WTC11 (cell line): ENCODE results near the gene AFF3. TPM values are rescaled to one million over a fixed set of nuclear protein-coding genes. Genes with fewer than 3 reads are reported as not detected.

Experiments used
- ATAC-seq: fragments of 200-7000 bp; cut with Tn5 transposase; 2 replicates; pipeline ENCODE4 v1.10.0; 2021; ENCODE audit warnings: mild to moderate bottlenecking, moderate library complexity
- CTCF ChIA-PET: fragments of 300-600 bp; sonication (Branson Sonifier 250); formaldehyde crosslinking; loops from one replicate; lab custom pipeline; 2021; ENCODE audit warnings: antibody characterized with exemption; lab: Charles Lee
- POLR2A ChIA-PET: fragments of 350-600 bp; sonication (Branson Sonifier 250); formaldehyde crosslinking; loops from one replicate; lab custom pipeline; 2021; ENCODE audit warnings: antibody characterized with exemption; lab: Charles Lee
- DNase-seq: peaks from one replicate; pipeline ENCODE4 v3.0.0; 2021; ENCODE audit warnings: low spot score
- H3K27ac Mint-ChIP-seq: 2 replicates; pipeline ENCODE4 v1.8.0; 2021; ENCODE audit warnings: mixed read lengths
- H3K27me3 Mint-ChIP-seq: 2 replicates; pipeline ENCODE4 v1.8.0; 2021; ENCODE audit warnings: low read depth, mild to moderate bottlenecking, moderate library complexity, mixed read lengths
- H3K36me3 Mint-ChIP-seq: 2 replicates; pipeline ENCODE4 v1.8.0; 2021; ENCODE audit warnings: mixed read lengths
- H3K4me1 Mint-ChIP-seq: 2 replicates; pipeline ENCODE4 v1.8.0; 2022; ENCODE audit warnings: mixed read lengths
- H3K4me3 Mint-ChIP-seq: 2 replicates; pipeline ENCODE4 v1.8.0; 2021; ENCODE audit warnings: mild to moderate bottlenecking, moderate library complexity, mixed read lengths
- H3K9me3 Mint-ChIP-seq: 2 replicates; pipeline ENCODE4 v1.8.0; 2021; ENCODE audit warnings: mixed read lengths
- ATF6 ChIP-seq: sonication (generic); formaldehyde crosslinking; IDR thresholded peaks from 2 replicates; pipeline ENCODE4 v1.8.1; 2023; ENCODE audit warnings: mild to moderate bottlenecking, missing genetic modification reagents
- FOXJ3 ChIP-seq: sonication (generic); formaldehyde crosslinking; IDR thresholded peaks from 2 replicates; pipeline ENCODE4 v1.9.0; 2021; ENCODE audit warnings: missing genetic modification reagents, mild to moderate bottlenecking, borderline replicate concordance
- FOXK1 ChIP-seq: sonication (generic); formaldehyde crosslinking; IDR thresholded peaks from 2 replicates; pipeline ENCODE4 v1.8.0; 2022; ENCODE audit warnings: mild to moderate bottlenecking, moderate library complexity, missing genetic modification reagents
- GABPB1 ChIP-seq: sonication (generic); formaldehyde crosslinking; IDR thresholded peaks from 2 replicates; pipeline ENCODE4 v1.8.1; 2023; ENCODE audit warnings: mild to moderate bottlenecking, missing genetic modification reagents
- KAT7 ChIP-seq: sonication (generic); formaldehyde crosslinking; IDR thresholded peaks from 2 replicates; pipeline ENCODE4 v1.8.1; 2023; ENCODE audit warnings: missing genetic modification reagents, mild to moderate bottlenecking, borderline replicate concordance
- NFATC4 ChIP-seq: fragments of 250-450 bp; sonication (Bioruptor Pico); IDR thresholded peaks from 2 replicates; pipeline ENCODE4 v1.9.0; 2021; ENCODE audit warnings: mild to moderate bottlenecking
- NFE2L1 ChIP-seq: sonication (generic); formaldehyde crosslinking; IDR thresholded peaks from 2 replicates; pipeline ENCODE4 v1.8.1; 2023; ENCODE audit warnings: missing genetic modification reagents
- NR1H2 ChIP-seq: sonication (generic); formaldehyde crosslinking; IDR thresholded peaks from 2 replicates; pipeline ENCODE4 v1.9.0; 2021; ENCODE audit warnings: mild to moderate bottlenecking, moderate library complexity, missing genetic modification reagents
- PRDM15 ChIP-seq: sonication (generic); formaldehyde crosslinking; IDR thresholded peaks from 2 replicates; pipeline ENCODE4 v1.8.0; 2022; ENCODE audit warnings: missing genetic modification reagents
- PRRX2 ChIP-seq: fragments of 250-450 bp; sonication (Bioruptor Pico); IDR thresholded peaks from 2 replicates; pipeline ENCODE4 v1.8.0; 2021; ENCODE audit warnings: mild to moderate bottlenecking
- SOX15 ChIP-seq: fragments of 250-450 bp; sonication (Bioruptor Pico); IDR thresholded peaks from 2 replicates; pipeline ENCODE4 v1.9.0; 2021; ENCODE audit warnings: mild to moderate bottlenecking
- ZNF121 ChIP-seq: sonication (generic); formaldehyde crosslinking; IDR thresholded peaks from 2 replicates; pipeline ENCODE4 v1.8.0; 2023; ENCODE audit warnings: missing genetic modification reagents
- ZNF219 ChIP-seq: sonication (generic); formaldehyde crosslinking; IDR thresholded peaks from 2 replicates; pipeline ENCODE4 v1.8.0; 2023; ENCODE audit warnings: missing genetic modification reagents, mild to moderate bottlenecking, borderline replicate concordance
- ZNF425 ChIP-seq: fragments of 250-450 bp; sonication (Bioruptor Pico); conservative IDR thresholded peaks from 2 replicates; pipeline ENCODE4 v1.9.0; 2021; ENCODE audit warnings: mild to moderate bottlenecking
- total RNA-seq: library from RNA; stranded (reverse); gene quantifications from 3 replicates; pipeline ENCODE4 v1.2.3, GENCODE V29; 2021
- TF ChIP-seq, protein P1 (sequence below): sonication (generic); formaldehyde crosslinking; IDR thresholded peaks from 2 replicates; pipeline ENCODE4 v1.8.0; 2023; ENCODE audit warnings: mild to moderate bottlenecking, missing genetic modification reagents
- TF ChIP-seq, protein P2 (sequence below): sonication (generic); formaldehyde crosslinking; IDR thresholded peaks from 2 replicates; pipeline ENCODE4 v1.8.1; 2023; ENCODE audit warnings: mild to moderate bottlenecking, moderate library complexity, missing genetic modification reagents
- TF ChIP-seq, protein P3 (sequence below): sonication (generic); formaldehyde crosslinking; IDR thresholded peaks from 2 replicates; pipeline ENCODE4 v1.8.0; 2023; ENCODE audit warnings: missing genetic modification reagents

AFF3 gene
- total RNA-seq, 1 experiment from 2014 or later: 1.2 TPM

DNA sequence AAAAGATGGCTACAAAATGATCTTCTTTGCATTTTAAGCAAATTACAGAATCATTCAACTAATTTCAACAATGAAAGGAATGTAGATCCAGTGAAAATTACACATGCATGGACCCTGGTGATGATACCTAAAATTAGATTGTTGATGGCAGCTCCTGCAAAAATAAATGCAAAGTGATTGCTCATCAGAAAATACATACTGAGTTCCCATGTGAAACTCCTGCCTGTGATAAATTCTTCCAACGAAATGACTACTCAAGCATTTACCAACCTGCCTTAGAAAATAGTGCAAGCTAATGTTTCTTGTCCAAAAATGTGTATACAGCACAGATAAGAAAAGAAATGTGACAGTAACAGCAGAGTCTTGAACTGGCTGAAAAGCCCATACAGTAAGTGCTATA, 352.5 kb downstream of the AFF3 start:
- ATAC-seq: no peak
- H3K9me3 Mint-ChIP-seq: peaks cover 4% of the 10 kb centered on the region
- no peak overlapping the region for H3K4me3 Mint-ChIP-seq
- TF ChIP-seq ZNF121 (CRISPR knock-in tag) (no peak), NFE2L1 (no peak), FOXK1 (CRISPR knock-in tag) (no peak), FOXJ3 (CRISPR knock-in tag) (no peak), ZNF219 (CRISPR knock-in tag) (no peak), SOX15 (CRISPR knock-in tag) (no peak), NR1H2 (CRISPR knock-in tag) (no peak), NFATC4 (CRISPR knock-in tag) (no peak), PRDM15 (CRISPR knock-in tag) (no peak), PRRX2 (CRISPR knock-in tag) (no peak)
- TF ChIP-seq, protein P1, sequence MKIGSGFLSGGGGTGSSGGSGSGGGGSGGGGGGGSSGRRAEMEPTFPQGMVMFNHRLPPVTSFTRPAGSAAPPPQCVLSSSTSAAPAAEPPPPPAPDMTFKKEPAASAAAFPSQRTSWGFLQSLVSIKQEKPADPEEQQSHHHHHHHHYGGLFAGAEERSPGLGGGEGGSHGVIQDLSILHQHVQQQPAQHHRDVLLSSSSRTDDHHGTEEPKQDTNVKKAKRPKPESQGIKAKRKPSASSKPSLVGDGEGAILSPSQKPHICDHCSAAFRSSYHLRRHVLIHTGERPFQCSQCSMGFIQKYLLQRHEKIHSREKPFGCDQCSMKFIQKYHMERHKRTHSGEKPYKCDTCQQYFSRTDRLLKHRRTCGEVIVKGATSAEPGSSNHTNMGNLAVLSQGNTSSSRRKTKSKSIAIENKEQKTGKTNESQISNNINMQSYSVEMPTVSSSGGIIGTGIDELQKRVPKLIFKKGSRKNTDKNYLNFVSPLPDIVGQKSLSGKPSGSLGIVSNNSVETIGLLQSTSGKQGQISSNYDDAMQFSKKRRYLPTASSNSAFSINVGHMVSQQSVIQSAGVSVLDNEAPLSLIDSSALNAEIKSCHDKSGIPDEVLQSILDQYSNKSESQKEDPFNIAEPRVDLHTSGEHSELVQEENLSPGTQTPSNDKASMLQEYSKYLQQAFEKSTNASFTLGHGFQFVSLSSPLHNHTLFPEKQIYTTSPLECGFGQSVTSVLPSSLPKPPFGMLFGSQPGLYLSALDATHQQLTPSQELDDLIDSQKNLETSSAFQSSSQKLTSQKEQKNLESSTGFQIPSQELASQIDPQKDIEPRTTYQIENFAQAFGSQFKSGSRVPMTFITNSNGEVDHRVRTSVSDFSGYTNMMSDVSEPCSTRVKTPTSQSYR (CRISPR knock-in tag): no peak
- TF ChIP-seq, protein P2, sequence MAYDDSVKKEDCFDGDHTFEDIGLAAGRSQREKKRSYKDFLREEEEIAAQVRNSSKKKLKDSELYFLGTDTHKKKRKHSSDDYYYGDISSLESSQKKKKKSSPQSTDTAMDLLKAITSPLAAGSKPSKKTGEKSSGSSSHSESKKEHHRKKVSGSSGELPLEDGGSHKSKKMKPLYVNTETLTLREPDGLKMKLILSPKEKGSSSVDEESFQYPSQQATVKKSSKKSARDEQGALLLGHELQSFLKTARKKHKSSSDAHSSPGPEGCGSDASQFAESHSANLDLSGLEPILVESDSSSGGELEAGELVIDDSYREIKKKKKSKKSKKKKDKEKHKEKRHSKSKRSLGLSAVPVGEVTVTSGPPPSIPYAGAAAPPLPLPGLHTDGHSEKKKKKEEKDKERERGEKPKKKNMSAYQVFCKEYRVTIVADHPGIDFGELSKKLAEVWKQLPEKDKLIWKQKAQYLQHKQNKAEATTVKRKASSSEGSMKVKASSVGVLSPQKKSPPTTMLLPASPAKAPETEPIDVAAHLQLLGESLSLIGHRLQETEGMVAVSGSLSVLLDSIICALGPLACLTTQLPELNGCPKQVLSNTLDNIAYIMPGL: no peak
- no peak overlapping the region for H3K27ac Mint-ChIP-seq
- POLR2A ChIA-PET: no interaction called here
- CTCF ChIA-PET: no interaction called here
- H3K4me1 Mint-ChIP-seq: peaks cover 11% of the 10 kb centered on the region
- no peaks in the 10 kb centered on the region for H3K27me3 Mint-ChIP-seq
- 0 out of 2 replicates have a peak, but pooled peaks cover under 1% of the 10 kb centered on the region for H3K36me3 Mint-ChIP-seq
- DNase-seq: no peak

GRCh38 chr2:99787769-99788382, 354.5 kb downstream of the AFF3 start:
- Mint-ChIP-seq H3K27ac (no peak overlapping the region), H3K4me1 (peaks cover under 1% of the 10 kb centered on the region), H3K36me3 (no peaks in the 10 kb centered on the region), H3K4me3 (no peak overlapping the region), H3K27me3 (no peaks in the 10 kb centered on the region), H3K9me3 (no peaks in the 10 kb centered on the region)
- no peak for DNase-seq
- ChIA-PET CTCF (interaction anchor here (1.0 kb wide), 1 partner anchor 32 kb away, joined by 3 read pairs; no protein-coding TSS in a partner anchor), POLR2A (no interaction called here)
- no peak for ATAC-seq
- no peak for TF ChIP-seq GABPB1 (CRISPR knock-in tag)
- no peak for TF ChIP-seq ZNF425
- TF ChIP-seq, protein P3, sequence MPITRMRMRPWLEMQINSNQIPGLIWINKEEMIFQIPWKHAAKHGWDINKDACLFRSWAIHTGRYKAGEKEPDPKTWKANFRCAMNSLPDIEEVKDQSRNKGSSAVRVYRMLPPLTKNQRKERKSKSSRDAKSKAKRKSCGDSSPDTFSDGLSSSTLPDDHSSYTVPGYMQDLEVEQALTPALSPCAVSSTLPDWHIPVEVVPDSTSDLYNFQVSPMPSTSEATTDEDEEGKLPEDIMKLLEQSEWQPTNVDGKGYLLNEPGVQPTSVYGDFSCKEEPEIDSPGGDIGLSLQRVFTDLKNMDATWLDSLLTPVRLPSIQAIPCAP (CRISPR knock-in tag): no peak
- TF ChIP-seq NFE2L1: no peak
- TF ChIP-seq ATF6 (CRISPR knock-in tag): no peak
- no peak for TF ChIP-seq KAT7 (CRISPR knock-in tag)
